MM.1S (cell line): ENCODE results near the gene GRK4.

Experiments used
- EZH2 ChIP-seq: fragments of 300-600 bp; sonication (generic); optimal IDR thresholded peaks from 2 replicates; pipeline ENCODE3; 2017; ENCODE audit warnings: low read depth, mild to moderate bottlenecking, antibody characterized with exemption, low read length, mixed read lengths
- EZH2phosphoT487 ChIP-seq: fragments of 300-600 bp; sonication (generic); IDR thresholded peaks from 2 replicates; pipeline ENCODE4 v1.6.1; 2018; ENCODE audit warnings: antibody characterized with exemption, low read length
- TF ChIP-seq, protein P1 (sequence below): fragments of 300-600 bp; sonication (generic); IDR thresholded peaks from 2 replicates; pipeline ENCODE4 v1.5.1; 2016; ENCODE audit warnings: antibody characterized with exemption, low read length, mixed read lengths

DNA sequence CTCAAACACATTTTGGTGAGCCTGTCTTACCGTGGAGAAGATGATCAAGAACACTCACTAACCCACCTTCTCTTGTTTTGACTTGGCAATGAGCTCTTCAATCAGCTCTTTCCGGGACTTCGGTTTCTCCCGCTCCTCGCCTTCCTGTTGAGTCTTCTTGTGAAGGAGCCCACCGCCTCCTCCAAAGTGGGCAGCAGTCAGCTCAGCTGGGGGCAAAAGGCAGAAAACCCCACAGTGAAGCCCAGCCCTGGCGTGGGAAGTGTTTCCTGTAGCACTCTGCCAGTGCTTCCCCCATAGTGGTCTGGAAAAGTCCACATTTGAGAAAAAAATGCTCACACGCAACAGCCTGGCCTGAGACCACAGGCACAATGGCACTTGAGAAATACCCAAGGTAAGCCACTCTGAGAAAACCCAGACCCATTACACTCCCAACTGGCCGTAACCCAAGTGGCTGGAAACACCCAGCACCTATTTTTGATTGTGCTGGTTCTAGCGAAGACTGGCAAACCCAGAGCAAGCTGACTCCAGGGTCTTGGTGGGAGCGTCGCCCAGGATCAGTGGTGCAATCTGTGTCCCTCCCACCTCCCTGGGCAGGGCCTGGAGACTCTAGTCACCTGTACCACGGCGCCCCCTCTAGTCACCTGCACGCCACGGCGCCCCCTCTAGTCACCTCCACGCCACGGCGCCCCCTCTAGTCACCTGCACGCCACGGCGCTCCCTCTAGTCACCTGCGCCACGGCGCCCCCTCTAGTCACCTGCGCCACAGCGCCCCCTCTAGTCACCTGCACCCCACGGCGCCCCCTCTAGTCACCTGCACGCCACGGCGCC, 8.8 kb upstream of the GRK4 start:
- no peak for TF ChIP-seq EZH2
- TF ChIP-seq, protein P1, sequence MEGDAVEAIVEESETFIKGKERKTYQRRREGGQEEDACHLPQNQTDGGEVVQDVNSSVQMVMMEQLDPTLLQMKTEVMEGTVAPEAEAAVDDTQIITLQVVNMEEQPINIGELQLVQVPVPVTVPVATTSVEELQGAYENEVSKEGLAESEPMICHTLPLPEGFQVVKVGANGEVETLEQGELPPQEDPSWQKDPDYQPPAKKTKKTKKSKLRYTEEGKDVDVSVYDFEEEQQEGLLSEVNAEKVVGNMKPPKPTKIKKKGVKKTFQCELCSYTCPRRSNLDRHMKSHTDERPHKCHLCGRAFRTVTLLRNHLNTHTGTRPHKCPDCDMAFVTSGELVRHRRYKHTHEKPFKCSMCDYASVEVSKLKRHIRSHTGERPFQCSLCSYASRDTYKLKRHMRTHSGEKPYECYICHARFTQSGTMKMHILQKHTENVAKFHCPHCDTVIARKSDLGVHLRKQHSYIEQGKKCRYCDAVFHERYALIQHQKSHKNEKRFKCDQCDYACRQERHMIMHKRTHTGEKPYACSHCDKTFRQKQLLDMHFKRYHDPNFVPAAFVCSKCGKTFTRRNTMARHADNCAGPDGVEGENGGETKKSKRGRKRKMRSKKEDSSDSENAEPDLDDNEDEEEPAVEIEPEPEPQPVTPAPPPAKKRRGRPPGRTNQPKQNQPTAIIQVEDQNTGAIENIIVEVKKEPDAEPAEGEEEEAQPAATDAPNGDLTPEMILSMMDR: no peak
- no peak for TF ChIP-seq EZH2phosphoT487
